SK-N-SH treated with all-trans-retinoic acid at 6 μM for 48 hours (cell line): ENCODE measurements around the gene SULT2B1.

ENCODE experiments used
- ATAC-seq: fragments of 200-7000 bp; cut with Tn5 transposase; 3 replicates; pipeline ENCODE4 v1.9.1; 2020; ENCODE audit warnings: mild to moderate bottlenecking, moderate library complexity
- ARNTL ChIP-seq: fragments of 450-650 bp; formaldehyde crosslinking; IDR thresholded peaks from 2 replicates; pipeline ENCODE4 v1.5.0; 2020; ENCODE audit warnings: low read depth, mild to moderate bottlenecking, moderate library complexity, borderline replicate concordance
- BACH2 ChIP-seq: fragments of 250-450 bp; sonication (Bioruptor Pico); IDR thresholded peaks from 2 replicates; pipeline ENCODE4 v1.9.0; 2021; ENCODE audit warnings: mild to moderate bottlenecking, borderline replicate concordance
- CREB5 ChIP-seq: fragments of 250-450 bp; sonication (Bioruptor Pico); IDR thresholded peaks from 2 replicates; pipeline ENCODE4 v1.5.1; 2020; ENCODE audit warnings: low read depth, mild to moderate bottlenecking, moderate library complexity
- CSDC2 ChIP-seq: fragments of 250-450 bp; sonication (Bioruptor Pico); IDR thresholded peaks from 2 replicates; pipeline ENCODE4 v1.5.0; 2020; ENCODE audit warnings: mild to moderate bottlenecking, moderate library complexity
- CSRNP3 ChIP-seq: fragments of 250-450 bp; sonication (Bioruptor Pico); IDR thresholded peaks from 2 replicates; pipeline ENCODE4 v1.5.1; 2021; ENCODE audit warnings: mild to moderate bottlenecking, moderate library complexity
- GLIS3 ChIP-seq: fragments of 250-450 bp; sonication (Bioruptor Pico); IDR thresholded peaks from 2 replicates; pipeline ENCODE4 v1.5.0; 2020; ENCODE audit warnings: mild to moderate bottlenecking, moderate library complexity
- ISL1 ChIP-seq: fragments of 250-450 bp; sonication (Bioruptor Pico); IDR thresholded peaks from 2 replicates; pipeline ENCODE4 v2.1.2; 2022; ENCODE audit warnings: mild to moderate bottlenecking, moderate library complexity
- PPARA ChIP-seq: fragments of 250-450 bp; sonication (Bioruptor Pico); IDR thresholded peaks from 2 replicates; pipeline ENCODE4 v1.5.0; 2020; ENCODE audit warnings: mild to moderate bottlenecking, borderline replicate concordance
- RARB ChIP-seq: fragments of 250-450 bp; sonication (Bioruptor Pico); IDR thresholded peaks from 2 replicates; pipeline ENCODE4 v1.8.0; 2021; ENCODE audit warnings: mild to moderate bottlenecking, moderate library complexity
- SNAI2 ChIP-seq: fragments of 250-450 bp; sonication (Bioruptor Pico); IDR thresholded peaks from 2 replicates; pipeline ENCODE4 v1.5.0; 2020; ENCODE audit warnings: mild to moderate bottlenecking, moderate library complexity
- TCF4 ChIP-seq: fragments of 250-450 bp; sonication (Bioruptor Pico); IDR thresholded peaks from 2 replicates; pipeline ENCODE4 v1.8.0; 2021; ENCODE audit warnings: mild to moderate bottlenecking, moderate library complexity, borderline replicate concordance
- TOX ChIP-seq: fragments of 250-450 bp; sonication (Bioruptor Pico); IDR thresholded peaks from 2 replicates; pipeline ENCODE4 v1.8.0; 2021; ENCODE audit warnings: mild to moderate bottlenecking, moderate library complexity, borderline replicate concordance
- TSHZ2 ChIP-seq: fragments of 250-450 bp; sonication (Bioruptor Pico); IDR thresholded peaks from 2 replicates; pipeline ENCODE4 v1.5.0; 2020; ENCODE audit warnings: mild to moderate bottlenecking, moderate library complexity
- ZFP3 ChIP-seq: fragments of 250-450 bp; sonication (Bioruptor Pico); IDR thresholded peaks from 2 replicates; pipeline ENCODE4 v1.5.0; 2020; ENCODE audit warnings: mild to moderate bottlenecking, moderate library complexity
- ZFP30 ChIP-seq: fragments of 450-650 bp; formaldehyde crosslinking; IDR thresholded peaks from 2 replicates; pipeline ENCODE4 v1.5.0; 2022; ENCODE audit warnings: mild to moderate bottlenecking, moderate library complexity
- ZNF565 ChIP-seq: fragments of 450-650 bp; formaldehyde crosslinking; conservative IDR thresholded peaks from 2 replicates; pipeline ENCODE4 v1.5.0; 2020; ENCODE audit warnings: low read depth, mild to moderate bottlenecking, moderate library complexity
- ZNF70 ChIP-seq: fragments of 450-650 bp; formaldehyde crosslinking; IDR thresholded peaks from 2 replicates; pipeline ENCODE4 v1.5.0; 2020; ENCODE audit warnings: mild to moderate bottlenecking, moderate library complexity
- ZNF8 ChIP-seq: fragments of 450-650 bp; formaldehyde crosslinking; IDR thresholded peaks from 2 replicates; pipeline ENCODE4 v1.5.0; 2020; ENCODE audit warnings: mild to moderate bottlenecking, moderate library complexity
- TF ChIP-seq, protein P1 (sequence below): fragments of 250-450 bp; sonication (Bioruptor Pico); IDR thresholded peaks from 2 replicates; pipeline ENCODE4 v1.8.0; 2021; ENCODE audit warnings: low read depth, mild to moderate bottlenecking, moderate library complexity, borderline replicate concordance
- TF ChIP-seq, protein P2 (sequence below): fragments of 250-450 bp; sonication (Bioruptor Pico); IDR thresholded peaks from 2 replicates; pipeline ENCODE4 v1.8.0; 2020; ENCODE audit warnings: mild to moderate bottlenecking, moderate library complexity, borderline replicate concordance

Gene SULT2B1

DNA sequence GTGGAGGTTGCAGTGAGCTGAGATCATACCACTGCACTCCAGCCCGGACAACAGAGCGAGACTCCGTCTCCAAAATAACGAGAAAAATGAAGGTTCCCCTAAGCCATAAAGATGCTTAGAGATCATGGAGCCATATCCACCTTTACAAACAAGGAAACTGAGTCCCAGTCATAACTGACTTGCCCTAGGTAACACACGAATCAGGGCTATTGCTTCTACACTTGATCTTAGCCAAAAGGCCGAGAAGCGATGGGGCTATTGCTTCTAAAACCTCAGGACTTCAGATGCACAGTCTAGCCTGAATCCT is 82.0 kb downstream of the SULT2B1 start:
- no peak for ATAC-seq
- TF ChIP-seq ZNF70 (CRISPR knock-in tag), result no peak
- TF ChIP-seq CSRNP3 (CRISPR knock-in tag), result no peak
- TF ChIP-seq TSHZ2 (CRISPR knock-in tag), result no peak
- TF ChIP-seq, protein P1, sequence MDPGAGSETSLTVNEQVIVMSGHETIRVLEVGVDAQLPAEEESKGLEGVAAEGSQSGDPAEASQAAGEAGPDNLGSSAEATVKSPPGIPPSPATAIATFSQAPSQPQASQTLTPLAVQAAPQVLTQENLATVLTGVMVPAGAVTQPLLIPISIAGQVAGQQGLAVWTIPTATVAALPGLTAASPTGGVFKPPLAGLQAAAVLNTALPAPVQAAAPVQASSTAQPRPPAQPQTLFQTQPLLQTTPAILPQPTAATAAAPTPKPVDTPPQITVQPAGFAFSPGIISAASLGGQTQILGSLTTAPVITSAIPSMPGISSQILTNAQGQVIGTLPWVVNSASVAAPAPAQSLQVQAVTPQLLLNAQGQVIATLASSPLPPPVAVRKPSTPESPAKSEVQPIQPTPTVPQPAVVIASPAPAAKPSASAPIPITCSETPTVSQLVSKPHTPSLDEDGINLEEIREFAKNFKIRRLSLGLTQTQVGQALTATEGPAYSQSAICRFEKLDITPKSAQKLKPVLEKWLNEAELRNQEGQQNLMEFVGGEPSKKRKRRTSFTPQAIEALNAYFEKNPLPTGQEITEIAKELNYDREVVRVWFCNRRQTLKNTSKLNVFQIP (CRISPR knock-in tag), result no peak
- no peak for TF ChIP-seq BACH2
- no peak for TF ChIP-seq ISL1
- TF ChIP-seq TCF4 (CRISPR knock-in tag), result no peak
- TF ChIP-seq GLIS3 (CRISPR knock-in tag), result no peak
- no peak for TF ChIP-seq ARNTL
- no peak for TF ChIP-seq ZFP3 (CRISPR knock-in tag)
- no peak for TF ChIP-seq CREB5 (CRISPR knock-in tag)
- TF ChIP-seq ZNF8 (CRISPR knock-in tag), result no peak
- no peak for TF ChIP-seq CSDC2 (CRISPR knock-in tag)
- TF ChIP-seq RARB (CRISPR knock-in tag), result no peak
- no peak for TF ChIP-seq ZNF565
- no peak for TF ChIP-seq PPARA (CRISPR knock-in tag)
- TF ChIP-seq ZFP30 (CRISPR knock-in tag), result no peak
- TF ChIP-seq TOX (CRISPR knock-in tag), result no peak
- TF ChIP-seq, protein P2, sequence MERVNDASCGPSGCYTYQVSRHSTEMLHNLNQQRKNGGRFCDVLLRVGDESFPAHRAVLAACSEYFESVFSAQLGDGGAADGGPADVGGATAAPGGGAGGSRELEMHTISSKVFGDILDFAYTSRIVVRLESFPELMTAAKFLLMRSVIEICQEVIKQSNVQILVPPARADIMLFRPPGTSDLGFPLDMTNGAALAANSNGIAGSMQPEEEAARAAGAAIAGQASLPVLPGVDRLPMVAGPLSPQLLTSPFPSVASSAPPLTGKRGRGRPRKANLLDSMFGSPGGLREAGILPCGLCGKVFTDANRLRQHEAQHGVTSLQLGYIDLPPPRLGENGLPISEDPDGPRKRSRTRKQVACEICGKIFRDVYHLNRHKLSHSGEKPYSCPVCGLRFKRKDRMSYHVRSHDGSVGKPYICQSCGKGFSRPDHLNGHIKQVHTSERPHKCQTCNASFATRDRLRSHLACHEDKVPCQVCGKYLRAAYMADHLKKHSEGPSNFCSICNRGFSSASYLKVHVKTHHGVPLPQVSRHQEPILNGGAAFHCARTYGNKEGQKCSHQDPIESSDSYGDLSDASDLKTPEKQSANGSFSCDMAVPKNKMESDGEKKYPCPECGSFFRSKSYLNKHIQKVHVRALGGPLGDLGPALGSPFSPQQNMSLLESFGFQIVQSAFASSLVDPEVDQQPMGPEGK (CRISPR knock-in tag), result no peak
- TF ChIP-seq SNAI2 (CRISPR knock-in tag), result no peak
- TF ChIP-seq, all 23 proteins: peak for 0

GRCh38 chr19:48634424-48635262 is 82.7 kb downstream of the SULT2B1 start:
- 0 out of 2 replicates have a peak, but pooled peaks have one; percentile 81 for TF ChIP-seq ARNTL
- TF ChIP-seq CSRNP3 (CRISPR knock-in tag), result 0 out of 2 replicates have a peak, but pooled peaks have one; percentile 22
- TF ChIP-seq PPARA (CRISPR knock-in tag), result no peak

More at GRCh38 chr19:48634424-48635262, 82.7 kb downstream of the SULT2B1 start:
- ATAC-seq, result peak; percentile 40
